ENCODE data around the gene ARHGAP5. TPM values are rescaled to one million over a fixed set of nuclear protein-coding genes. Genes with fewer than 3 reads are reported as not detected.

ARHGAP5 gene
- polyA plus RNA-seq, 3 donors from 2014 or later = 6.8 to 16.9 (median 11.3) TPM

DNA sequence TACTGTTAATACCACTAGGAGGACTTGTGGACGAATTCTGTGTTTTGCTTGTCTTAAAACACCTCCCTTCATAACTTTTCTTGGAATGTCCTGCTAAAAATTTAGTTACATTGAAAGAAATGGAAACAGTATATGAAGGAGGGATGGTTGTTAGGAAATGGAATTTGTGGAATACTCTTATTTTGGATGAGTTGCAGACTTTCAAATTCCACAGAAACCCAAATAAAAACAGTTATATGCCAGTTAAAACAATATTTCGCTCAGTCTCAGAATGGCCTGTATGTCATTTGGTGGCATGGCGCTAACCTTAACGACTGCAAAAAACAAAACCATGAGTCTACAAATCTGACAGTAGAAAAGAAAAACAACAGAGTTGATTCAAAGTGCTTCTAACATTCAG lies 12.2 kb upstream of the ARHGAP5 start:
- Mint-ChIP-seq H3K27ac (no peak overlapping the region), H3K9me3 (no peaks in the 10 kb centered on the region), H3K4me1 (no peaks in the 10 kb centered on the region), H3K27me3 (ENCODE audit: low read depth in 3 of 3) (peaks cover 2 to 13% (median 8%) of the 10 kb centered on the region in 3 donors), H3K4me3 (no peak overlapping the region), H3K36me3 (no peaks in the 10 kb centered on the region)
- no peak for DNase-seq

DNA sequence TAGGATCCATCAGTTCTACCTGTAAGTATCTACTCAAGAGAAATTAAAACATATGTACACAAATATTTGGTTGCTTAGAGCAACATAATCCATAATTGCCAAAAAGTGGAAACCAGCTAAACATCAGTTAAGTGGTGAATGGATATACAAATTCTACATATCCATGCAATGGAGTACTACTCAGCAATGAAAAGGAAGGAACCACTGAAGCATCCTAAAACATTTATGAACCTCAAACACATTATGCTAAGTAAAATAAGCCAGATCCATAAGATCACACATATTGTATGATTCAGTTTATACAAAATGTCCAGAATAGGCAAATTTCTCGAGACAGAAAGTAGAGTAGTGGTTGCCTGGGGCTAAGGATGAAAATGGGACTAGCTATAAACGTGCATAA lies 8.4 kb upstream of the ARHGAP5 start:
- H3K27me3 Mint-ChIP-seq (ENCODE audit: low read depth in 3 of 3) = peaks cover 0 to 8% (median 2%) of the 10 kb centered on the region in 3 donors
- DNase-seq = no peak
- no peaks in the 10 kb centered on the region for H3K36me3 Mint-ChIP-seq
- H3K4me3 Mint-ChIP-seq = no peak overlapping the region
- no peaks in the 10 kb centered on the region for H3K9me3 Mint-ChIP-seq
- peaks cover 0 to under 1% of the 10 kb centered on the region in 2 donors for H3K4me1 Mint-ChIP-seq
- H3K27ac Mint-ChIP-seq = peak overlapping the region in 1 of 6 donors; percentile 34

DNA sequence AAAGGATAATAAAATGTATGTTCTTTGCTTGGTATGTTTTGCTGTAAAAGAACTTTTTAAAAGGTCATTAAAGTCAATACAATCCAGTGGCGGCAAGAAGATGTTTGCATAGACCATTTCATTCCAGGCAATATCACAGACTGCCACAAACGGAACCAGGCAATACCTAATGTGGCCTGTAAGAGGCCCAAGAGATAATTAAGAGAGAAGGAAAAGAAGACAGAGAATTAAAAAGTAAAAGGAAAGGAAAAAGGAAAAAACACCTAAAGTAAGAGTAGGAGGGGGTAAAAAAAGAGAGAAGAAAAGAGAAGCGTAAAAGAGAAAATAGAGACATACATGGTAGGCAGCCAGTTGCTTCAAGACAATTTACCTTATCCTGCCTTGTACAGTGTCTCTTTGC lies 6.8 kb upstream of the ARHGAP5 start:
- no peaks in the 10 kb centered on the region for H3K36me3 Mint-ChIP-seq
- no peaks in the 10 kb centered on the region for H3K9me3 Mint-ChIP-seq
- no peak overlapping the region for H3K27ac Mint-ChIP-seq
- H3K27me3 Mint-ChIP-seq (ENCODE audit: low read depth in 3 of 3) = peaks cover 0 to 6% (median 5%) of the 10 kb centered on the region in 3 donors
- H3K4me1 Mint-ChIP-seq = peaks cover 0 to 3% of the 10 kb centered on the region in 2 donors
- no peak for DNase-seq
- no peak overlapping the region for H3K4me3 Mint-ChIP-seq

GRCh38 chr14:32072676-32073075 lies 4.4 kb upstream of the ARHGAP5 start:
- Mint-ChIP-seq H3K4me3 (no peak overlapping the region), H3K27me3 (ENCODE audit: low read depth in 3 of 3) (peaks cover 3 to 12% (median 4%) of the 10 kb centered on the region in 3 donors), H3K27ac (no peak overlapping the region), H3K4me1 (peaks cover 11% of the 10 kb centered on the region in 2 donors), H3K36me3 (no peaks in the 10 kb centered on the region), H3K9me3 (no peaks in the 10 kb centered on the region)
- no peak for DNase-seq

DNA sequence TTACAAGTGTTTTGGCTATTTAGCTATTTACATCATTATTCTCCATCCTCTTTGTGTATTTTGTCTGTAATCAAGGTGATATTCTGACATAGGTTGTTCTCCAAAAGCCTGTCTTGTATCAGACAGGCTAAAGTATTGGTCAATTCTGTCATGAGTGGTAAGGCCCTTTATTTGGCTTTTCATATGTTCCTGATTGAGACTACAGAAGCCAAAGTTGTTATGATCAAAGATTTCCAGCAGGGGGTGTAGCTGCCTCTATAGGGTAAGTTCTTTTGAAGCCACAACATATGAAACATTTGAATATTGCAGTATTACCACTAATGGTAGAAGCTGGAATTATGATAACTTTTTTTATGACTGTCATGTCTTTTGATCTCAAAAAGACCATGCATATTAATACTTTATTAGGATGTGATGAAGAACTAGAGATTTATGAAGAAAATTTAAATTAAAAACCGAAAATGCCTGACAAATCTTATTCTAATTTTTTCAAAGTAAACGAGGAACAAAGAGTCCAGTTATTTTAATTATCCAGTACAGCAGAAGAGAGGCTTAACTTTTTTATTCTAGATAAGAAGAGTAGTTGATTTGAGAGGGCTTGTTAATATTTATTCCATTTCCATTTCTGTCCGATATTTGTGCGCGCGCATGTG lies 3.4 kb upstream of the ARHGAP5 start:
- Mint-ChIP-seq H3K27me3 (ENCODE audit: low read depth in 3 of 3) (peaks cover 6 to 19% (median 10%) of the 10 kb centered on the region in 3 donors), H3K9me3 (no peaks in the 10 kb centered on the region), H3K27ac (no peak overlapping the region), H3K36me3 (no peaks in the 10 kb centered on the region), H3K4me3 (peak overlapping the region in 1 of 5 donors; percentile 35), H3K4me1 (peaks cover 19 to 20% of the 10 kb centered on the region in 2 donors)
- peak; percentile 65 to 72 (median 68) for DNase-seq

GRCh38 chr14:32074887-32075572 lies 2.1 kb upstream of the ARHGAP5 start:
- peaks cover 25 to 30% of the 10 kb centered on the region in 2 donors for H3K4me1 Mint-ChIP-seq
- no peak overlapping the region for H3K4me3 Mint-ChIP-seq
- peak overlapping the region in 1 of 6 donors; percentile 20 for H3K27ac Mint-ChIP-seq
- no peaks in the 10 kb centered on the region for H3K36me3 Mint-ChIP-seq
- DNase-seq = no peak
- H3K27me3 Mint-ChIP-seq (ENCODE audit: low read depth in 3 of 3) = peaks cover 6 to 21% (median 10%) of the 10 kb centered on the region in 3 donors
- no peaks in the 10 kb centered on the region for H3K9me3 Mint-ChIP-seq

- peaks cover 25 to 30% of the 10 kb centered on the region in 2 donors for H3K4me1 Mint-ChIP-seq
- H3K27ac Mint-ChIP-seq = peak overlapping the region; percentile 84 to 93 (median 90)
- DNase-seq = peak in 1 of 3 donors; percentile 15
- no peaks in the 10 kb centered on the region for H3K9me3 Mint-ChIP-seq
- H3K36me3 Mint-ChIP-seq = no peaks in the 10 kb centered on the region
- H3K27me3 Mint-ChIP-seq (ENCODE audit: low read depth in 3 of 3) = peaks cover 6 to 23% (median 10%) of the 10 kb centered on the region in 3 donors
- peak overlapping the region; percentile 94 to 99 (median 97) for H3K4me3 Mint-ChIP-seq
Observed at GRCh38 chr14:32075672-32076277, 1.3 kb upstream of the ARHGAP5 start.

DNA sequence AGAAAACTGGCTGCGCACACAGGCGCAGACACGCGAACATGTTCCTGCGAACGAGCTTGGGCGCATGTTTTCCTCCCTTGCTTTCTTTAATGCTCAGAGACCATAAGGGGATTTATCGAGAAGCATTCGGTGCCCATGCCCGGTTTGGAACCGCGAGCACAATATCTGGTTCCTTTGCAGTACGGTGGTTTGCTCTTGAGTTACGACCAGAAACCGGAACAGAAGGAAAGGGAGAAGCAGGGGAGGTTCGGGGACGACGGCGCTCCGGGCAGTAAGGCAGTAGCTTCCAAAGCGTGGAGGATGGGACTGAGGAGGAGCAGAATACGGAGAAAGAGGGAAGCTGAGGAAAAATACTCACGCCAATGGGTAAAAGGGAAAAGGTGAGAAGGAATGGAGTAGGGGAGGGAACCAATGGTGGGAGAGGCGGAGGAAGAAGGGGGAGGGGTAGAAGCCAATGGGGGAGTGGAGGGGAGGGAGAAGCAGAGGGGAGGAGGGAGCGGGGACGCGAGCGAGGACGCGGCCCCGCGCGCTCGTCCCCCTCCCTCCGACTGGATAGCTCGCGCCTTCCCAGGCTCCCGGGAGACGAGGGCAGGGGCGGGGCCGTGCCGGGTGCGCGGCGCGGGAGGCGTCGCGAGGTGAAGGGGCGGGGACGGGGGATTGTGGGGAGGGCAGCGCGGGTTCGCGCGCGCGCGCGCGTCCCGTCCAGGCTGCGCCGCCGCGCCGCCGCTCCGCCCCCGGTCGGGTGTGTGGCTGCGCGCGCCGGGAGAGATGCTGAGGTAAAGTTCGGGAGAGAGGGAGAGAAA lies 625 bp upstream of the ARHGAP5 start:
- Mint-ChIP-seq H3K27ac (peak overlapping the region; percentile 84 to 93 (median 90)), H3K9me3 (no peaks in the 10 kb centered on the region), H3K4me3 (peak overlapping the region; percentile 94 to 99 (median 97)), H3K27me3 (ENCODE audit: low read depth in 3 of 3) (peaks cover 6 to 23% (median 10%) of the 10 kb centered on the region in 3 donors), H3K36me3 (no peaks in the 10 kb centered on the region), H3K4me1 (peaks cover 27 to 35% of the 10 kb centered on the region in 2 donors)
- peak; percentile 64 to 77 (median 70) for DNase-seq

DNA sequence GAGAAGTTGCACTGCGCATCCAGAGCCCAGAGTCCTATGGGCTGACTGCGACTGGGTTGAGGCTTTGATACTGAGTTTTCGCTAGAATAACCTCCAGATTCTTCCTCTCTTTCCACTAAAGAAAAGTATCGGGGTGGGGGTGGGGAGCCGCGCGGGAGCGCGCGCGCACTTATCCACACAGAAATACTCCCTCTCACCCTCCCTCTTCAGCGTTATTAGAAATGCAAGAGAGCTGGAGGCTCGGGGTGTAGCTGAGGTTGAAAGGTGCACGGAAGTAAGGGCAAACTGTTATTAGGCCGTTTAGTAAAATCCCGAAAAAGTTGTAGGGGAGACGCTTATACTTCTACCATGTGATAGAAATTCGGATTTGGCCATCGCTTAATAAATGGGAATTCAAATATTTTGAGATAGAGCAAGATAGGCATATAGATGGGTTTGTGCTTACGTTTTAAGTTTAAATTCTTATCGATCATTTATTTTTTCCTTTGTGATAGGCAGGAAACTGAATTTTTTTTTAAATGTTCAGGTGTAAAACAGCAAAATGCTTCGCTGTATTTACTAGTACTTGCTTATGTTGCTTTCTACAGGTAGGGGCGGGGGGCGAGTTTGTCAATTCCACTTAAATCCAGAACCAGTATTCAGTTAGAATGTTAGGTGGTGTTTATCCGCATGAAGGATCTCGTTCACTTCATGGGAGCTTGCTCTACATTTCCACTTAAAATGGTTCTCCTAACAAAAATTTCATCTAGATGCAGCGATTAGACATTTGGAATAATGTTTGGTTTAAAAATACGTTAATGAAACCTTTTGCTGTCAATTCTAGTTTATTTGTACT lies 1.1 kb downstream of the ARHGAP5 start:
- Mint-ChIP-seq H3K36me3 (no peaks in the 10 kb centered on the region), H3K4me3 (peak overlapping the region; percentile 92 to 98 (median 97)), H3K27ac (peak overlapping the region; percentile 77 to 93 (median 88)), H3K27me3 (ENCODE audit: low read depth in 3 of 3) (peaks cover 6 to 23% (median 10%) of the 10 kb centered on the region in 3 donors), H3K4me1 (peaks cover 30 to 35% of the 10 kb centered on the region in 2 donors), H3K9me3 (no peaks in the 10 kb centered on the region)
- peak in 1 of 3 donors; percentile 26 for DNase-seq

DNA sequence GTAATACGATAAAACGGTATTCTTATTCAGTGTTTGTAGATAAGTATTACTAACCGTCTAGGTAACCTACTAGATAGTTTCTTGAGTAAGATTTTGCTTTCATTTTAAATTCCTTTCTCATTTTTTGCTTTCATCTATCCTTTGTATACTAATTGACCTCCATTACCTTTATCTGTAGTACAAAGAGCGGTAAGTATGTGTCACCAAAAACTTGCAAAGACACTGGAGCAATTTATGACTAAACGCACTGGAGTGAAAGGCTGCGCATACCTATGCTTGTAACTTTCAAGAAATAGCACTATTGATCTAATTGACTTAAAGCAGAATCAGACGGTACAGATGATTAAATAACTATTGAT lies 1.7 kb downstream of the ARHGAP5 start:
- H3K9me3 Mint-ChIP-seq = no peaks in the 10 kb centered on the region
- H3K27ac Mint-ChIP-seq = peak overlapping the region in 2 of 6 donors; percentile 45 to 86
- H3K27me3 Mint-ChIP-seq (ENCODE audit: low read depth in 3 of 3) = peaks cover 6 to 23% (median 10%) of the 10 kb centered on the region in 3 donors
- H3K4me1 Mint-ChIP-seq = peaks cover 28 to 35% of the 10 kb centered on the region in 2 donors
- H3K36me3 Mint-ChIP-seq = no peaks in the 10 kb centered on the region
- peak overlapping the region; percentile 92 to 98 (median 97) for H3K4me3 Mint-ChIP-seq
- DNase-seq = no peak

GRCh38 chr14:32079264-32079663 lies 2.2 kb downstream of the ARHGAP5 start:
- peak overlapping the region; percentile 6 to 98 (median 97) for H3K4me3 Mint-ChIP-seq

DNA sequence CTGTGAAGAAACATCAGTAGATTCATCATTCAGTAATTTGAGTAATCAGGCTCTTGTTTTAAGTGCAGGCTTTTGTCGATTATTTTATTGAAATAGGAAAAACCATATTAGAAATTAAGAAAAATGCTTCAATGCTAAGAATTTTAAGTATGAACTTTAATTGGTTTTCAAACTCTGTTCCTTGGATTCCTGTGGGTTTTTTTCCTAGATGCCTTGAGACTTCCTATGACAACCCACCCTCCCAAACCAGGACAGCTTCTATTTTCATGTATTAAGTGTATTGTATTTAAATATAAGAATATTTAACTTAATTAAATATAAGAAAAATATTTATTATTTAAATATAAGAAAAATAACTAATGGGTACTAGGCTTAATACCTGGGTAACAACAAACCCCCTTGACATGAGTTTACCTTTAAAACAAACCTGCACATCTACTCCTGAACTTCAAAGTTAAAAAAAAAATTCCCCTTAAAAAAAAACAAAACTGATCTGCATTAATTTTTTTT lies 3.0 kb downstream of the ARHGAP5 start:
- Mint-ChIP-seq H3K27ac (no peak overlapping the region), H3K36me3 (no peaks in the 10 kb centered on the region), H3K4me3 (no peak overlapping the region), H3K27me3 (ENCODE audit: low read depth in 3 of 3) (peaks cover 6 to 19% (median 10%) of the 10 kb centered on the region in 3 donors), H3K4me1 (peaks cover 27 to 35% of the 10 kb centered on the region in 2 donors), H3K9me3 (no peaks in the 10 kb centered on the region)
- no peak for DNase-seq

More at GRCh38 chr14:32079264-32079663, 2.2 kb downstream of the ARHGAP5 start:
- Mint-ChIP-seq H3K9me3 (no peaks in the 10 kb centered on the region), H3K27me3 (ENCODE audit: low read depth in 3 of 3) (peaks cover 6 to 23% (median 10%) of the 10 kb centered on the region in 3 donors), H3K4me1 (peaks cover 27 to 35% of the 10 kb centered on the region in 2 donors), H3K27ac (no peak overlapping the region), H3K36me3 (no peaks in the 10 kb centered on the region)
- DNase-seq = no peak
